Eye (tissue), 1 donor: ENCODE measurements around the gene PDZRN4.
"Not testable (repeated sequence)": the region's sequence is repeated elsewhere in the genome, so short reads cannot be mapped to it uniquely, and the experiment has no call there.

Source experiments
- DNase-seq: peaks from one replicate; pipeline ENCODE4 v3.0.0-alpha.2; 2015

PDZRN4 gene

DNA sequence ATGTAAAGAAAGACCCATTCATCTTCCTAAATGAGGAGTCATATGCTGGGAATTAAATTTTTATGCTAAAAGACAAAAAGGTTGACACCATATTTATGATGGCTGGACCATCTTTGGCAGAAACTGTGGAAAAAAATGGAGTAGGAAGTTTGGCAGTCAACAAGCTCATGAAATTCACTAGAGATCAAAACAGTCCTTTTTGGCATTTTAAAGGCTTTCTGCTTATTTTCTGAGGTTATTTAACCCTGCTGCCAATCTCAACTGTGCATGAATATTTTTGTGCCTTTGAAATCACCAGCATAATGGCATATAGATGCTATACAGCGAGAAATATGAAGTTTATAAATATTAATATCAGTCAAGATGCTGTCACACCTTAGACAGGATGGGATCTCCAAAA lies 399.5 kb downstream of the PDZRN4 start:
- DNase-seq, result no peak

DNA sequence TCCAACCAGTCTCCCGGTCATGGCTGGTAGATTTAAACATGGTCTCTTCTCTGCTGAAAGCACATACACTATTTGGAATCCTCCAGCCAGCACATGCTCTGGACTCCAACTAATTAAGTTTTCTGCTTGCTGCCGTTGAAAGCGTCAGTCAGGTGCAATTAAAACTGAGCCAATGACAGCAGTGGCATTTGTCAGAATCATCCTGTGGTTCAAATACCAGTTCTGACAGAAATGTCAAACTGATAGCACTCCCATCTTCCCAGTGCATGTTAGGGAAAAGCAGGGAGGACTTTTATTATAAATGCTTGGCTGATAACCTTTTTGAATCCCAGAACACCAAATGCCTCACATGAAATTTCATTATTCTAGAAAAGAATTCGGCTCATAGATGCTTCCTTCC lies 401.8 kb downstream of the PDZRN4 start:
- peak; percentile 55 for DNase-seq

DNA sequence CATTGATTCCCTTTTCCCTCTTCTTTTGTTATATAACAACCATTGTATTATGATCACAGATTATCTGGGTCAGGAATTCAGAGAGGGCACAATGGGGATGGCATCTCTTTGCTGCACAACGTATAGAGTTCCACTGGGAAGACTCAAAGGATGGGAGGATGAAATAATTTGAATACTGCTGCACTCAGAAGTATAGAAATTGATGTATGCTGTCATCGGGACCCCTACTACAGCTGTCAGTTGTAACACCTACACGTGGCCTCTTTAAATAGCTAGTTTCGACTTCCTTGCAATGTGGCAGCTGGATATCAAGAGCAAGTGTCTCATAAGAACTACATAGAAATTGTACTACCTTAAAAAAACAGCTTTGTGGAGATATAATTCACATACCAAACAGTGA lies 408.1 kb downstream of the PDZRN4 start:
- DNase-seq, result no peak

DNA sequence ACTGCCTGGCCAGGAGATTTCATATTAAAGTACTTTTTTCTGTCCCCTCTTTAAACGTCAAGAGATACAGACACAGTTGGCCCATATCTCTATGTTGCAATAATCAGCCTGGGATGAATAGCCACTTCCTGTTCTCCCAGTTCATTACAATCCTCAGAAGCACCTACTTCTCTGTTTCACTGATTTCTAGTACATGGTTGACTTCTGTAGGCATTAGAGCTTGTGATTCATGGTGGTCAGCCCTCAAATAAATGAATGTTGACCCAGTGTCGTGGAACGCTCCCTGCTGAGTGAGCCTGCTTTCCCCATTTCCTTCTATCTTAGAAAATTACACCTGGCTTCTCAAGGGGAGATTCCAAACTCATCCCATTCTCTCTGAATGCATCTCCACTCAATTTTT lies 416.7 kb downstream of the PDZRN4 start:
- no peak for DNase-seq

DNA sequence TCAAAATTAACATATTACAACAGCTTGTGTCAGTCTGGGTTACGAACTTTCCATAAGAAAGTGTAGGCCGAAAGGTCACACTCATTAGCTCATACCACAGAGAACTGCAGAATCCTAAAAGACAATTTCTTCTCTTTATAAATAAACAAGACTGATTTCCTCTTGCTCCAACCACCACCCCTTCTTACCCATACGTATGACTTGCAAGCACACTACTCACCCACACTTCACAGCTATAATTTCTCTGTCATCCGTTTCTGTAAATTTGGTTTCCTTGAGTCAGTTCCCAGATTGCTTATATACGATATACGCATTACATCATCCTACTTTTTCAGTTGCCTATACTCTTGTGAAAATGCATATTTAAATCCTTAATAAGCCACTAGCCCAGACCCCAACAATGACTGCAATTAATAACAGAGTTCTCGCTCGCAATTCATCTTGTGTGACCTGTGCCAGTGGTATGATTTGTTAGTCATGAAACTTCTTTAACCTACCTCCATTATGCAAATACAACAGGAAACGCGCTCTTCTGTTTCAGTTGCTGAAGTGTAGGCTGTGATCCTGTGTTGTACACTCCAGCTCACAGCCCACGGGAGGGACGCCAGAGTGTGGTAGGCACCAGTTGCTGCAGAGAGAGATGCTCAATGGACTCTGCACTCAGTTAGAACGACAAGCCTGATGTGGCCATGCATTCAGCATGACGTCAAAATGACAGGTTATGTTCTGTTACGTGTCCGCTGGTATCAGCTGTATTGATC lies 417.6 kb downstream of the PDZRN4 start:
- DNase-seq, result peak; percentile 32

DNA sequence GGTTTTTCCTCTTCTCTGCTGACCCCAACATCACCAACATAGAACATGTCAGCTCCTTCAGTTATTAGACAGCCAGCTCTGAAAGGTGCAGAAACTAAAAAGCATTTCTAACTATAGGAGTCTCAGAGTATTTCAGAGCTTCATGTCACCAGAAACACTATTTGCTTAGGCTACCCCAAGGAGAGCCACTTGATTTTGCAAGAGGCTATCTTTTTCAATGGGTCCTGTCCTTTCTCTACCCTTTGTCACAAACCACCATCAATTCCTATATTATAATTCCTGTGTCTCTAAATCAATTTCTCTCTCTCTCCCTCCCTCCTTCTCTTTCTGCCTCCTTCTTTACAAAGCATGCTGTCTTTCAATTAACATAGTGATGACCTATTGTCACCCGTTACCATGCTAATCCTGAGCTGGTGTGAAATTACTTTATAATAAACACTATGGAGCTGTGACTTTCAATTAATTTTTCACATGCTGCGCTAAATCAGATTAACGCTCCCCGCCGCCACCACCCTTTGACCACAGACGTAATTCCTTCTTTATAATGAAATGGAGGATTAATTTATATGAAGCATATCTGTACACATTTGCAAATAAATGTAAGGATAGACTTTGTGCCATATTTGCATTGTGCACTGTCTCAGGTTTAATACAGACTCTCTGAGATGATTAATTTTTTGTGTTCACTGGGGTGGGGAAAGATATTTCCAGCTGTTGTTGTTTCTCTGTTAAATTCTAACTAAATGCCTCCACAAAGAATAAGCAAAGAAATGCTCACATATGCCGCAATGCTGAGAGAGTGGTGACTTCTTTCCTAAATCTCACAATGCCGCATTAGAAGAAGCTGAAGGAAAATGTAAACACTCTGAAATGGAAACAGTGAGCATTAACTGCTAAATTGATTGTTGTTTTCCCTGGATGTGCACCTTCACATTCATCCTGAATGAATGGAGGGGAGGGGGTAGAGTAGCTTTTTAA lies 418.6 kb downstream of the PDZRN4 start:
- peak; percentile 20 for DNase-seq

DNA sequence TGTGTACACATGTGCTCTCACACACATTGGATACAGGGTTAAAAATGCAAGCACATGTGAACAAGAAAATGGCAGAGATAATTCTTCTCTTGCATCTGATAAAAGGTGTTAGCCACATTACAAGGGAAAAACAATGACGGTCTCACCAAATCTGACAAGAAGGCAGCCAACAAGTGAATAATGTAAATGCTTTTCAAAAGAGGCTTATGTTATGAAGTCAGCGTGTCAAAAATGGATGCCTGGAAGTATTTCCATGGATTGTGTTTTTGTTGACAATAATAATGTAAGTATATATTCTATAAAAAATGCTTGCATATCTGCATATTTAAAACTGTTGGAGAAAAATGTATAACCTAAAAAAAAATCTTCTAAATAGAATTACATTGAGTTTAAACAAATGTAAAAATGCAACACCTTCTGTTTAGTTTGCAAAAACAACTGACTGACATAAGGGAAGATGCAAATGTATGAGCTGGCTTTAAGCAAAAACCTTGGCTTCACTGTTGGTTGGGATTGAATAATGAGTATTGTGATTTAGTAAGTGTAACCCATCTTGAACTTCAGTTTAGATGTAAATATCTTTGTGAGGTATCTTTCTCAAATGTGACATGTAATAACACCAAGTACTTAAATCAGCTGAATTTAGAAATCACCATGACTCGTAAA lies 424.9 kb downstream of the PDZRN4 start:
- no peak for DNase-seq

DNA sequence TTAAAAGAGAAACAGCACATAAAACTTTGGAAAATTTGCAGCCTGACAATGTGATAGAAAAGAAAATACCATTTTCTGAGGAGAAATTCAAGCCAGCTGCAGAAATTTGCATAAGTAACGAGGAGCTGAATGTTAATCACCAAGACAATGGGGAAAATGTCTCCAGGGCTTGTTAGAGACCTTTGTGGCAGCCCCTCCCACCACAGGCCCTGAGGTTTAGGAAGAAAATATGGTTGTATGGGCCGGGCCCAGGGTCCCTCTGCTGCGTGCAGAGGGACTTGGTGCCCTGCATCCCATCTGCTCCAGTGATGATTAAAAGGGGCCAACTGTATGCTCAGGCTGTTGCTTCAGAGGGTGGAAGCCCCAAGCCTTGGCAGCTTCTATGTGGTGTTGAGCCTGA lies 427.1 kb downstream of the PDZRN4 start:
- not testable (repeated sequence) for DNase-seq

DNA sequence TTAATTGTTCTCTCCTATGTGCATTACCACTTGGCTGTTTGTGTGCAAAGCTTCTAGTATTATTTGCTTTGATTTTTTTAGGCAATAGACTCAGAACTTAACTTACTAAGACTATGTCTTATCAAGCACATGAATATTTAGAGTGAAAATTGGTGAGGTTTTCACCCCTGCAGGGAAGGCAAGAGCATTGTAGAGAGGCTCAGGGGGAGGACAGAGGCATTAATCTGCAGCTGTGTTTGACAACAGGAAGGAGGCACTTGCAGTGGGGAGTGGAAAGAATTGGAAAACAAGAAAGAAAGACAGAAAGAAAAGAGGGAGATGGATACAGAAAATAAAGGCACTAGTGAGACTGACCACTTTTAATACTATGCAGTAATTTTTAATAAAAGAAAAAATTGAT lies 431.6 kb downstream of the PDZRN4 start:
- peak; percentile 7 for DNase-seq

DNA sequence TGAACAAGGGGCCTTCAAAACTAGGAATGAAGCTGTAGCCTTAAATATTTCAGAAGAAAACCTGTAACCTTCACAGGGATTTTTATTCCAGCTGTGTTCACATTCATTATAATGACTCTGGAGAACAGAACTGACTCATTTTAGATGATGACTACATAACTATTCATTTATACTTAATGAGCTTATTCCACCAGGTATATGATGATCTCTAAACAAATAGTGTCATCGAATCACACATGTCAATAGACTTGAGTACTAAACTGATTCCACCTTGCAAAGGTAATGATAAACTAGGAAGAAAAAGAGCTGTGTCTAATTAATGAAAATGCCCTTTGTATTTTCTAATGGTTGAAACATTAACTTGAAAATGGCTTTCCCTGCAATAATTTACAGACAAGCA lies 433.2 kb downstream of the PDZRN4 start:
- DNase-seq, result peak; percentile 23
